Measurements from ENCODE around the gene ABCC6.
"Not testable (repeated sequence)": the region's sequence is repeated elsewhere in the genome, so short reads cannot be mapped to it uniquely, and the experiment has no call there.

The ABCC6 gene

GRCh38 chr16:16163109-16163508, 60.2 kb downstream of the ABCC6 start:
- no peak for TF ChIP-seq CTCF (IDR thresholded peaks at IDR 0.05; ENCODE audit: low read depth, low read length, missing control alignments)
- in situ Hi-C loops (cut with HindIII; ENCODE audit: low sequenced_read_pairs): no loop called here
- no peak for DNase-seq (ENCODE audit: low read depth)
- no peak overlapping the region for H3K4me3 ChIP-seq (ENCODE audit: low read depth, low read length)

- TF ChIP-seq CTCF (IDR thresholded peaks at IDR 0.05; ENCODE audit: low read depth, low read length, missing control alignments): no peak
- H3K4me3 ChIP-seq (ENCODE audit: low read depth, low read length): no peak overlapping the region
- no peak for DNase-seq (ENCODE audit: low read depth)
- in situ Hi-C loops (cut with HindIII; ENCODE audit: low sequenced_read_pairs): no loop called here
These were observed 60.7 kb downstream of the ABCC6 start for GRCh38 chr16:16162591-16162990.

- DNase-seq (ENCODE audit: low read depth); in situ Hi-C loops (cut with HindIII; ENCODE audit: low sequenced_read_pairs): not testable (repeated sequence)
These were observed 61.5 kb downstream of the ABCC6 start for GRCh38 chr16:16161840-16162239.

GRCh38 chr16:16161319-16161718, 62.0 kb downstream of the ABCC6 start:
- H3K4me3 ChIP-seq (ENCODE audit: low read depth, low read length): no peak overlapping the region
- no peak for TF ChIP-seq CTCF (IDR thresholded peaks at IDR 0.05; ENCODE audit: low read depth, low read length, missing control alignments)
- DNase-seq (ENCODE audit: low read depth): no peak
- in situ Hi-C loops (cut with HindIII; ENCODE audit: low sequenced_read_pairs): no loop called here

More at GRCh38 chr16:16161840-16162239, 61.5 kb downstream of the ABCC6 start:
- H3K4me3 ChIP-seq (ENCODE audit: low read depth, low read length): not testable (repeated sequence)

GRCh38 chr16:16159662-16160061, 63.6 kb downstream of the ABCC6 start:
- no peak for TF ChIP-seq CTCF (IDR thresholded peaks at IDR 0.05; ENCODE audit: low read depth, low read length, missing control alignments)
- in situ Hi-C loops (cut with HindIII; ENCODE audit: low sequenced_read_pairs): no loop called here
- DNase-seq (ENCODE audit: low read depth): no peak
- no peak overlapping the region for H3K4me3 ChIP-seq (ENCODE audit: low read depth, low read length)

- no peak for TF ChIP-seq CTCF (IDR thresholded peaks at IDR 0.05; ENCODE audit: low read depth, low read length, missing control alignments)
- no peak overlapping the region for H3K4me3 ChIP-seq (ENCODE audit: low read depth, low read length)
- DNase-seq (ENCODE audit: low read depth): no peak
- in situ Hi-C loops (cut with HindIII; ENCODE audit: low sequenced_read_pairs): no loop called here
These were observed 64.4 kb downstream of the ABCC6 start for GRCh38 chr16:16158741-16159374.

- in situ Hi-C loops (cut with HindIII; ENCODE audit: low sequenced_read_pairs): no loop called here
- no peak for TF ChIP-seq CTCF (IDR thresholded peaks at IDR 0.05; ENCODE audit: low read depth, low read length, missing control alignments)
- no peak overlapping the region for H3K4me3 ChIP-seq (ENCODE audit: low read depth, low read length)
- DNase-seq (ENCODE audit: low read depth): no peak
These were observed 65.1 kb downstream of the ABCC6 start for GRCh38 chr16:16158082-16158658.

Data from astrocyte of the cerebellum (primary cell).